A673 (cell line): ENCODE measurements around the gene MLH3. TPM values are rescaled to one million over a fixed set of nuclear protein-coding genes. Genes with fewer than 3 reads are reported as not detected.

Experiments used
- BruUV-seq: library from RNA; stranded (reverse); fragments of 400-500 nt; replicated peaks from 2 replicates; lab custom pipeline; 2021; lab: Mats Ljungman, UMichigan
- CTCF ChIA-PET: fragments of 300-600 bp; sonication (Branson Sonifier 250); formaldehyde crosslinking; loops from one replicate; lab custom pipeline; 2022; ENCODE audit warnings: antibody characterized with exemption; lab: Charles Lee
- POLR2A ChIA-PET: fragments of 300-600 bp; sonication (Branson Sonifier 250); formaldehyde crosslinking; loops from one replicate; lab custom pipeline; 2022; ENCODE audit warnings: antibody characterized with exemption; ENCODE audit not compliant: low non-redundant PET; lab: Charles Lee
- DNase-seq: peaks from one replicate; pipeline ENCODE4 v3.0.0-alpha.2; 2015; ENCODE audit warnings: low spot score
- H3K27ac ChIP-seq: fragments of 200-600 bp; sonication (generic); 2 replicates; pipeline ENCODE4 v1.5.1; 2016; ENCODE audit warnings: mixed run types, low read depth, mild to moderate bottlenecking, mixed read lengths, antibody characterized with exemption, low read length; ENCODE audit not compliant: poor library complexity, severe bottlenecking
- H3K27me3 ChIP-seq: fragments of 200-600 bp; sonication (generic); replicated peaks from 2 replicates; pipeline ENCODE4 v1.6.1; 2017; ENCODE audit warnings: mixed run types, low read depth, mild to moderate bottlenecking, mixed read lengths, antibody characterized with exemption, low read length; ENCODE audit not compliant: insufficient read depth, poor library complexity
- H3K36me3 ChIP-seq: fragments of 200-600 bp; sonication (generic); 2 replicates; pipeline ENCODE4 v1.6.1; 2016; ENCODE audit warnings: mixed run types, mild to moderate bottlenecking, mixed read lengths, antibody characterized with exemption, low read length; ENCODE audit not compliant: insufficient read depth, poor library complexity, severe bottlenecking
- H3K4me1 ChIP-seq: fragments of 200-600 bp; sonication (generic); 2 replicates; pipeline ENCODE4 v1.6.1; 2017; ENCODE audit warnings: mixed run types, mild to moderate bottlenecking, mixed read lengths, antibody characterized with exemption, low read length; ENCODE audit not compliant: insufficient read depth, poor library complexity, severe bottlenecking
- H3K4me3 ChIP-seq: fragments of 200-600 bp; sonication (generic); 2 replicates; pipeline ENCODE4 v1.5.1; 2016; ENCODE audit warnings: low read depth, mixed run types, mild to moderate bottlenecking, mixed read lengths, low read length; ENCODE audit not compliant: poor library complexity, severe bottlenecking
- H3K9me3 ChIP-seq: fragments of 200-600 bp; sonication (generic); 2 replicates; pipeline ENCODE4 v1.6.1; 2016; ENCODE audit warnings: mixed run types, low read depth, mild to moderate bottlenecking, mixed read lengths, antibody characterized with exemption, low read length; ENCODE audit not compliant: poor library complexity, severe bottlenecking
- EZH2 ChIP-seq: fragments of 200-600 bp; sonication (generic); IDR thresholded peaks from 2 replicates; pipeline ENCODE4 v1.6.1; 2017; ENCODE audit warnings: borderline replicate concordance, low read depth, mild to moderate bottlenecking, mixed read lengths, antibody characterized with exemption, low read length; ENCODE audit not compliant: poor library complexity, severe bottlenecking
- intact Hi-C: fragments of 100-400 bp; cut with micrococcal nuclease; formaldehyde crosslinking; loops from one replicate; pipeline ENCODE4 v1.10.0; 2022; ENCODE audit not compliant: unreplicated experiment
- total RNA-seq: library from RNA; stranded (reverse); gene quantifications from 2 replicates; pipeline ENCODE4 v1.2.3, GENCODE V29; 2021
- TF ChIP-seq, protein P1 (sequence below): fragments of 300-800, 200-600 bp; sonication (generic); conservative IDR thresholded peaks from 2 replicates; pipeline ENCODE4 v1.5.1; 2017; ENCODE audit warnings: low read depth, mild to moderate bottlenecking, antibody characterized with exemption, low read length, moderate library complexity, mixed read lengths

The MLH3 gene
- total RNA-seq, 1 experiment from 2014 or later = 24.0 TPM

DNA sequence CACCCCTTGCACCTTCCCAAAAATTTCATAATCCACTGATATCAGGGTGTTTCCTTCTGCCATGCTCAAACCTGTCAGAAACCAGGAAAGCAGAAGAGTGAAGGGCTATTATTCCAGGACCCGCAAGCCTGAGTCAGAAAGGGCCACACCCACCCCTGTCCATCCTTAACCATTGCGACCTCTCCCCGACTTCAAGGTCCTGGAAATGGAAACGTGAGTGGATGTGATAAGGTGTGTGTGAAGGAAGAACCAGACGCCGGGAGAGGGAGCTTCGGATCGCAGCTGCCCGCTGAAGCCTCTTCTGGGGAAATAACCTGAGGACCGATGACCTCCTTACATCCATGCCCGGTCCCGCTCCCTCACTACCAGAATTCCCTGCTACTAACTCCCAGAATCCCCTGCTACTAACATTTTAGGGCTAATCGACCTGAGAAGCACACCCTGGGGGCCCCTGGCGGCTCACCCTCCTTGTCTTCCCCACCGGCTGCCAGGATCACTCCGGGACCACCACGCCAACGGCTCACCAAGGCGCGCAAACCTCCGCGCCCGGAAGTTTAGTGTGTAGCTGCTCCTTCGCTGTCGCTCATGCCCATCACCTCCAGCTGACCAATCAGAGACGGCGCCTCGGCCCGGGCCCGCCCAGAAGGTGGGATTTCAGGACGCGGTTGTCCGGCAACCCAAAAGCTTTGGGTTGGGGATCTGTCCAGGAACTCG is 12.4 kb upstream of the MLH3 start, which contains the start of gene ACYP1:
TSS of gene ACYP1 (minus strand) at position 534 of the 714 bp plus-strand sequence. CDS start at position 63, 471 bp downstream.
- ChIA-PET POLR2A (no interaction called here), CTCF (interaction anchor here (0.6 to 1.6 kb wide), 2 partner anchors 118 to 232 kb away, joined by 5 to 7 read pairs; no protein-coding TSS in a partner anchor)
- peak within 1 kb of the TSS; percentile 71 for H3K4me3 ChIP-seq
- no TSS peak for BruUV-seq
- H3K9me3 ChIP-seq = peaks cover 8% of the 10 kb centered on the region
- no peak for TF ChIP-seq EZH2
- TF ChIP-seq, protein P1, sequence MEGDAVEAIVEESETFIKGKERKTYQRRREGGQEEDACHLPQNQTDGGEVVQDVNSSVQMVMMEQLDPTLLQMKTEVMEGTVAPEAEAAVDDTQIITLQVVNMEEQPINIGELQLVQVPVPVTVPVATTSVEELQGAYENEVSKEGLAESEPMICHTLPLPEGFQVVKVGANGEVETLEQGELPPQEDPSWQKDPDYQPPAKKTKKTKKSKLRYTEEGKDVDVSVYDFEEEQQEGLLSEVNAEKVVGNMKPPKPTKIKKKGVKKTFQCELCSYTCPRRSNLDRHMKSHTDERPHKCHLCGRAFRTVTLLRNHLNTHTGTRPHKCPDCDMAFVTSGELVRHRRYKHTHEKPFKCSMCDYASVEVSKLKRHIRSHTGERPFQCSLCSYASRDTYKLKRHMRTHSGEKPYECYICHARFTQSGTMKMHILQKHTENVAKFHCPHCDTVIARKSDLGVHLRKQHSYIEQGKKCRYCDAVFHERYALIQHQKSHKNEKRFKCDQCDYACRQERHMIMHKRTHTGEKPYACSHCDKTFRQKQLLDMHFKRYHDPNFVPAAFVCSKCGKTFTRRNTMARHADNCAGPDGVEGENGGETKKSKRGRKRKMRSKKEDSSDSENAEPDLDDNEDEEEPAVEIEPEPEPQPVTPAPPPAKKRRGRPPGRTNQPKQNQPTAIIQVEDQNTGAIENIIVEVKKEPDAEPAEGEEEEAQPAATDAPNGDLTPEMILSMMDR = no peak
- DNase-seq = peak; percentile 95
- H3K36me3 ChIP-seq = peaks cover 19% of the 10 kb centered on the region
- H3K4me1 ChIP-seq = peaks cover 8% of the 10 kb centered on the region
- intact Hi-C loops = no loop called here
- peak within 1 kb of the TSS; percentile 34 for H3K27ac ChIP-seq
- H3K27me3 ChIP-seq = no peaks in the 10 kb centered on the region

DNA sequence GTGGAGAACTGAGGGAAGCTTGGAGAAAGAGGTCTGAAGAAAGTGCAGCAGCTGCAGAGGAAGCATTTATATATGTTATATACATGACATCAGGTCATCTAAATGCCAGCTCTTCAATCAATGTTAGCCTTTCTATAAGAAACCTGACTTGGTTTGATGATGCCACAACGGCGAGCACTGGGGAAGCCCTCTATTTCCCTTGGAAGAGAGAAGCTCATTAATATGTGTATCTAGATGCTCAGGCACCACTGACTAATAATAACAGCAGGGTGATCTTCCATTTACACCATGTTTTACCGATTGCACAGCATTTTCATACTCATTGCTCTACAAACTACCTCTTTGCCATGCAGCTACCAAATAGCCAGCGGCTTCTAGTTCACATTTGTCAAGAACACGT is 11.7 kb upstream of the MLH3 start:
- Histone ChIP-seq H3K4me3 (peak overlapping the region; percentile 71), H3K27ac (no peak overlapping the region), H3K4me1 (peaks cover 4% of the 10 kb centered on the region), H3K9me3 (peaks cover 8% of the 10 kb centered on the region), H3K27me3 (no peaks in the 10 kb centered on the region), H3K36me3 (peaks cover 19% of the 10 kb centered on the region)
- CTCF ChIA-PET = interaction anchor here (0.6 to 1.6 kb wide), 2 partner anchors 118 to 232 kb away, joined by 5 to 7 read pairs; no protein-coding TSS in a partner anchor
- no peak for DNase-seq
- BruUV-seq = TSS peak; percentile 53
- intact Hi-C loops = no loop called here
- TF ChIP-seq, protein P1 = no peak
- no peak for TF ChIP-seq EZH2
- POLR2A ChIA-PET = interaction anchor here (0.7 kb wide), 1 partner anchor 653 kb away, joined by 11 read pairs; no protein-coding TSS in a partner anchor

DNA sequence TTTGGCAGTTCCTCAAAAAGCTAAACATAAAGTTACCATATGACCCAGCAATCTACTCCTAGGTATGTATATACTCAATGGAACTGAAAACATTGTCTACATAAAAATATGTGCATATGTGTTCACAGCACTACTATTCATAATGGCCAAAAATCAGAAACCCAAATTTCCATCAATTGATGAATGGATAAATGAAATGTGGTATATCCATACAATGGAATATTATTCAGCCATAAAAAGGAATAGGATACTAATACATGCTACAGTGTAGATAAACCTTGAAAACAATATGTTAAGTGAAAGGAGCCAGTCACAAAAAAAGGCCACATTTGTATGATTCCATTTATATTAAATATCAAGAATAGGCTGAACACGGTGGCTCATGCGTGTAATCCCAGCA is 9.2 kb upstream of the MLH3 start:
- peaks cover 4% of the 10 kb centered on the region for H3K4me1 ChIP-seq
- POLR2A ChIA-PET = no interaction called here
- no peaks in the 10 kb centered on the region for H3K27me3 ChIP-seq
- CTCF ChIA-PET = no interaction called here
- H3K4me3 ChIP-seq = no peak overlapping the region
- no peak overlapping the region for H3K27ac ChIP-seq
- peaks cover 19% of the 10 kb centered on the region for H3K36me3 ChIP-seq
- TF ChIP-seq, protein P1 = no peak
- no peak for TF ChIP-seq EZH2
- BruUV-seq = no TSS peak
- no peak for DNase-seq
- intact Hi-C loops = no loop called here
- peaks cover 8% of the 10 kb centered on the region for H3K9me3 ChIP-seq
